Superior temporal gyrus (tissue), 1 donor: ENCODE measurements around the gene TFDP3.

Source experiments
- DNase-seq: peaks from one replicate; pipeline ENCODE4 v3.0.0-alpha.2; 2016; ENCODE audit errors: extremely low spot score

The TFDP3 gene

GRCh38 chrX:133188631-133189030 lies 29.5 kb downstream of the TFDP3 start:
- DNase-seq = no peak

- DNase-seq = no peak
Observed at GRCh38 chrX:133185938-133186337, 32.2 kb downstream of the TFDP3 start.

- DNase-seq = no peak
Observed at GRCh38 chrX:133185119-133185518, 33.0 kb downstream of the TFDP3 start.

GRCh38 chrX:133183806-133184205 lies 34.3 kb downstream of the TFDP3 start:
- no peak for DNase-seq

- DNase-seq = no peak
Observed at GRCh38 chrX:133179500-133179899, 38.7 kb downstream of the TFDP3 start.

- no peak for DNase-seq
Observed at GRCh38 chrX:133177202-133177601, 41.0 kb downstream of the TFDP3 start.

- DNase-seq = no peak
Observed at GRCh38 chrX:133175605-133176004, 42.5 kb downstream of the TFDP3 start.

- no peak for DNase-seq
Observed at GRCh38 chrX:133175162-133175561, 43.0 kb downstream of the TFDP3 start.

GRCh38 chrX:133171962-133172708 lies 46.0 kb downstream of the TFDP3 start:
- peak; percentile 21 for DNase-seq
